Osteoblast (primary cell): ENCODE measurements around the gene SPEM2. TPM values are rescaled to one million over a fixed set of nuclear protein-coding genes. Genes with fewer than 3 reads are reported as not detected.
A peak's percentile ranks its signal among the peaks of the same experiment; 100 is the strongest.

Experiments
- DNase-seq: peaks from one replicate; pipeline ENCODE4 v3.0.0; 2011; ENCODE audit warnings: low spot score, mixed read lengths; ENCODE audit not compliant: insufficient read length; ENCODE audit errors: missing footprints
- H2AFZ ChIP-seq: 2 replicates; pipeline ENCODE4 v1.6.0; 2011; ENCODE audit warnings: mild to moderate bottlenecking, low read length
- H3K27ac ChIP-seq: 2 replicates; pipeline ENCODE4 v1.5.1; 2011; ENCODE audit warnings: mild to moderate bottlenecking, low read depth, low read length, moderate library complexity
- H3K27me3 ChIP-seq: 2 replicates; pipeline ENCODE4 v1.6.0; 2012; ENCODE audit warnings: mild to moderate bottlenecking, control low read depth, inconsistent platforms, low read length, moderate library complexity; ENCODE audit not compliant: insufficient read depth
- H3K36me3 ChIP-seq: 2 replicates; pipeline ENCODE4 v1.5.1; 2011; ENCODE audit warnings: mild to moderate bottlenecking, low read length, control low read depth, moderate library complexity; ENCODE audit not compliant: insufficient read depth
- H3K4me1 ChIP-seq: 2 replicates; pipeline ENCODE4 v1.5.1; 2011; ENCODE audit warnings: mild to moderate bottlenecking, low read length, control low read depth, moderate library complexity; ENCODE audit not compliant: insufficient read depth
- H3K4me2 ChIP-seq: 2 replicates; pipeline ENCODE4 v1.6.0; 2011; ENCODE audit warnings: mild to moderate bottlenecking, low read length; ENCODE audit not compliant: insufficient read depth
- H3K4me3 ChIP-seq: fragments of 200-600 bp; sonication (generic); 3 replicates; pipeline ENCODE4 v1.5.1; 2012; ENCODE audit warnings: mild to moderate bottlenecking, low read length, inconsistent platforms; ENCODE audit not compliant: insufficient read depth
- H3K79me2 ChIP-seq: 2 replicates; pipeline ENCODE4 v1.6.0; 2012; ENCODE audit warnings: mild to moderate bottlenecking, low read length, control low read depth, inconsistent platforms; ENCODE audit not compliant: insufficient read depth
- H3K9me3 ChIP-seq: 2 replicates; pipeline ENCODE4 v1.5.1; 2011; ENCODE audit warnings: low read depth, low read length, control low read depth
- H4K20me1 ChIP-seq: 2 replicates; pipeline ENCODE4 v1.6.0; 2012; ENCODE audit warnings: mild to moderate bottlenecking, low read length, control low read depth; ENCODE audit not compliant: insufficient read depth
- CTCF ChIP-seq: IDR thresholded peaks from 2 replicates; pipeline ENCODE4 v1.5.1; 2011; ENCODE audit warnings: mild to moderate bottlenecking, low read depth, low read length, moderate library complexity; ENCODE audit errors: extremely low read depth
- total RNA-seq: library from RNA; depleted of rRNA; stranded (reverse); fragments of >200 nt; gene quantifications from 2 replicates; pipeline ENCODE4 v1.2.3, GENCODE V29; 2012

SPEM2 gene
- total RNA-seq, 1 donor: not detected

DNA sequence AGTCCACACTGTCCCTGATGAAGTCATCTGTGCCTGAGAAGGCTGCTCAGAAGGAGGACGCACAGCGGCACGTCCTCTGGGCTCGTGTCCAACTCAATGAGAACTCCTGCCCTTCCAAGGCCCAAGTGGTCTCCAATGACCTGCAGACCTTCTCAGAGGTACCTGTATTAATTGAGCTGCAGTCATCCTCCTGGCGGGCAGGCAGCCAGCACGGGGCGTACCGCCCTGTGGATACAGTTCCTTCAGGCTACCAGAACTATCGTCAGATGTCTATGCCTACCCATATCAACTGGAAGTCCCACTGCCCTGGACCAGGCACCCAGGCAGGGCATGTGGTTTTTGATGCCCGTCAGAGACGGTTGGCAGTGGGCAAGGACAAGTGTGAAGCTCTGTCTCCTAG lies 6.9 kb downstream of the SPEM2 start:
- no peaks in the 10 kb centered on the region for H3K36me3 ChIP-seq
- no peak overlapping the region for H2AFZ ChIP-seq
- H3K27ac ChIP-seq: no peak overlapping the region
- no peak overlapping the region for H3K4me3 ChIP-seq
- no peak for DNase-seq
- H4K20me1 ChIP-seq: no peaks in the 10 kb centered on the region
- H3K4me2 ChIP-seq: no peak overlapping the region
- TF ChIP-seq CTCF: no peak
- H3K4me1 ChIP-seq: peaks cover 12% of the 10 kb centered on the region
- H3K9me3 ChIP-seq: no peaks in the 10 kb centered on the region
- no peaks in the 10 kb centered on the region for H3K79me2 ChIP-seq
- H3K27me3 ChIP-seq: peaks cover 4% of the 10 kb centered on the region

GRCh38 chr17:7435676-7436555 lies 10.5 kb downstream of the SPEM2 start:
- peak overlapping the region; percentile 68 for H3K4me3 ChIP-seq
- no peaks in the 10 kb centered on the region for H3K36me3 ChIP-seq
- DNase-seq: peak; percentile 94
- peak overlapping the region; percentile 73 for H2AFZ ChIP-seq
- no peak for TF ChIP-seq CTCF
- H3K27ac ChIP-seq: no peak overlapping the region
- H3K79me2 ChIP-seq: no peaks in the 10 kb centered on the region
- H3K27me3 ChIP-seq: peaks cover 39% of the 10 kb centered on the region
- peaks cover 23% of the 10 kb centered on the region for H3K4me1 ChIP-seq
- no peaks in the 10 kb centered on the region for H3K9me3 ChIP-seq
- H3K4me2 ChIP-seq: peak overlapping the region; percentile 85
- no peaks in the 10 kb centered on the region for H4K20me1 ChIP-seq

DNA sequence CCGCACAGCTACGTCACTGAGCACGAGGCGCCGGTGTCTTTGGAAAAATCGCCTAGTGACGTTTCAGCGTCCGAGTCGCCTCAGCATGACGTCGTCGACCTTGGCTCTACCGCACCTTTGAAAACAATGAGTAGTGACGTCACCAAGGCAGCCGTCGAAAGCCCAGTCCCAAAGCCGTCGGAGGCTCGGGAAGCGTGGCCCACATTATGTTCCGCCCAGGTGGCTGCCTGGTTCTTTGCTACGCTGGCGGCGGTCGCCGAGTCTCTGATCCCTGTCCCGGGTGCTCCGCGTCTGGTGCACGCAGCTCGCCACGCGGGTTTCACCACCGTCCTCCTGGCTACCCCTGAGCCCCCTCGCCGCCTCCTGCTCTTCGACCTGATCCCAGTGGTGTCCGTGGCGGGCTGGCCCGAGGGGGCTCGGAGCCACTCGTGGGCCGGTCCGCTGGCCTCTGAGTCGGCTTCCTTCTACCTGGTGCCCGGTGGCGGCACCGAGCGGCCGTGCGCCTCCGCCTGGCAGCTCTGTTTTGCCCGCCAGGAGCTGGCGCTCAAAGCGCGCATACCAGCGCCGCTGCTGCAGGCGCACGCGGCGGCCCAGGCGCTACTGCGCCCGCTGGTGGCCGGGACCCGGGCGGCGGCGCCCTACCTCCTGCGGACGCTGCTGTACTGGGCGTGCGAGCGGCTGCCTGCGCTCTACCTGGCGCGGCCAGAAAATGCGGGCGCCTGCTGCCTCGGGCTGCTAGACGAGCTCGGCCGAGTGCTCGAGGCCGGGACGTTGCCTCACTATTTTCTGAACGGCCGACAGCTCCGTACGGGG lies 11.3 kb downstream of the SPEM2 start:
- Histone ChIP-seq H3K4me1 (peaks cover 26% of the 10 kb centered on the region), H3K27ac (no peak overlapping the region), H3K36me3 (no peaks in the 10 kb centered on the region), H2AFZ (peak overlapping the region; percentile 73), H3K79me2 (no peaks in the 10 kb centered on the region), H3K4me3 (peak overlapping the region; percentile 58), H4K20me1 (no peaks in the 10 kb centered on the region), H3K4me2 (peak overlapping the region; percentile 85), H3K9me3 (no peaks in the 10 kb centered on the region), H3K27me3 (peaks cover 40% of the 10 kb centered on the region)
- peak; percentile 98 for DNase-seq
- TF ChIP-seq CTCF: peak; percentile 60
